Measurements from ENCODE around the gene ZNF629. TPM values are rescaled to one million over a fixed set of nuclear protein-coding genes. Genes with fewer than 3 reads are reported as not detected.

ZNF629 gene
- total RNA-seq, 2 experiments from 2014 or later = 1.0 to 2.5 TPM

- H2AFZ ChIP-seq (ENCODE audit: low read length) = no peak overlapping the region
- H3K4me3 ChIP-seq (ENCODE audit: low read depth, low read length, poor library complexity, severe bottlenecking) = no peak overlapping the region
- H3K79me2 ChIP-seq (ENCODE audit: insufficient read depth, low read depth, low read length) = no peaks in the 10 kb centered on the region
- peaks cover 49% of the 10 kb centered on the region for H3K36me3 ChIP-seq (ENCODE audit: insufficient read depth, low read length)
- H3K27ac ChIP-seq (ENCODE audit: low read depth, low read length, poor library complexity, severe bottlenecking) = no peak overlapping the region
- H3K4me1 ChIP-seq (ENCODE audit: insufficient read depth, low read length, poor library complexity, severe bottlenecking) = no peaks in the 10 kb centered on the region
- intact Hi-C loops (cut with micrococcal nuclease; ENCODE audit: unreplicated experiment) = no loop called here
- CTCF ChIA-PET (ENCODE audit: unreplicated experiment) = no interaction called here
- no peak overlapping the region for H3K4me2 ChIP-seq (ENCODE audit: low read length)
- POLR2A ChIA-PET = no interaction called here
- no TSS peak for BruUV-seq (replicated peaks)
- DNase-seq (ENCODE audit: low spot score) = no peak
- H3K9me3 ChIP-seq (ENCODE audit: low read length) = no peaks in the 10 kb centered on the region
- H4K20me1 ChIP-seq (ENCODE audit: insufficient read depth, low read length) = no peaks in the 10 kb centered on the region; the same call in 1 of the 2 replicates
- H3K9me2 ChIP-seq (ENCODE audit: insufficient read depth, low read length) = no peaks in the 10 kb centered on the region
- TF ChIP-seq CTCF (conservative IDR thresholded peaks at IDR 0.05; ENCODE audit: low read length) (no peak), EZH2phosphoT487 (IDR thresholded peaks at IDR 0.05; ENCODE audit: borderline replicate concordance, low read depth, low read length) (no peak)
Observed at GRCh38 chr16:30775392-30776188, 11.4 kb downstream of the ZNF629 start.

GRCh38 chr16:30775131-30775391 lies 11.9 kb downstream of the ZNF629 start:
- no peaks in the 10 kb centered on the region for H3K9me2 ChIP-seq (ENCODE audit: insufficient read depth, low read length)
- peaks cover 55% of the 10 kb centered on the region for H3K36me3 ChIP-seq (ENCODE audit: insufficient read depth, low read length)
- no peak overlapping the region for H3K4me2 ChIP-seq (ENCODE audit: low read length)
- no peak for DNase-seq (ENCODE audit: low spot score)
- intact Hi-C loops (cut with micrococcal nuclease; ENCODE audit: unreplicated experiment) = no loop called here
- H3K79me2 ChIP-seq (ENCODE audit: insufficient read depth, low read depth, low read length) = no peaks in the 10 kb centered on the region
- no TSS peak for BruUV-seq (replicated peaks)
- H3K4me3 ChIP-seq (ENCODE audit: low read depth, low read length, poor library complexity, severe bottlenecking) = no peak overlapping the region
- ChIA-PET POLR2A (no interaction called here), CTCF (ENCODE audit: unreplicated experiment) (no interaction called here)
- H4K20me1 ChIP-seq (ENCODE audit: insufficient read depth, low read length) = no peaks in the 10 kb centered on the region; the same call in 1 of the 2 replicates
- no peaks in the 10 kb centered on the region for H3K9me3 ChIP-seq (ENCODE audit: low read length)
- no peak for TF ChIP-seq CTCF (conservative IDR thresholded peaks at IDR 0.05; ENCODE audit: low read length)
- TF ChIP-seq EZH2phosphoT487 (IDR thresholded peaks at IDR 0.05; ENCODE audit: borderline replicate concordance, low read depth, low read length) = no peak
- no peaks in the 10 kb centered on the region for H3K4me1 ChIP-seq (ENCODE audit: insufficient read depth, low read length, poor library complexity, severe bottlenecking)
- no peak overlapping the region for H3K27ac ChIP-seq (ENCODE audit: low read depth, low read length, poor library complexity, severe bottlenecking)
- H2AFZ ChIP-seq (ENCODE audit: low read length) = no peak overlapping the region

- TSS peak; percentile 65 for BruUV-seq (replicated peaks)
- Histone ChIP-seq H2AFZ (ENCODE audit: low read length) (no peak overlapping the region), H3K4me3 (ENCODE audit: low read depth, low read length, poor library complexity, severe bottlenecking) (no peak overlapping the region), H3K79me2 (ENCODE audit: insufficient read depth, low read depth, low read length) (no peaks in the 10 kb centered on the region), H3K4me1 (ENCODE audit: insufficient read depth, low read length, poor library complexity, severe bottlenecking) (no peaks in the 10 kb centered on the region), H3K27ac (ENCODE audit: low read depth, low read length, poor library complexity, severe bottlenecking) (no peak overlapping the region), H4K20me1 (ENCODE audit: insufficient read depth, low read length) (no peaks in the 10 kb centered on the region; the same call in 1 of the 2 replicates), H3K36me3 (ENCODE audit: insufficient read depth, low read length) (peaks cover 60% of the 10 kb centered on the region), H3K9me2 (ENCODE audit: insufficient read depth, low read length) (no peaks in the 10 kb centered on the region), H3K9me3 (ENCODE audit: low read length) (no peaks in the 10 kb centered on the region), H3K4me2 (ENCODE audit: low read length) (no peak overlapping the region)
- intact Hi-C loops (cut with micrococcal nuclease; ENCODE audit: unreplicated experiment) = no loop called here
- POLR2A ChIA-PET = no interaction called here
- DNase-seq (ENCODE audit: low spot score) = no peak
- TF ChIP-seq CTCF (conservative IDR thresholded peaks at IDR 0.05; ENCODE audit: low read length) (no peak), EZH2phosphoT487 (IDR thresholded peaks at IDR 0.05; ENCODE audit: borderline replicate concordance, low read depth, low read length) (no peak)
- CTCF ChIA-PET (ENCODE audit: unreplicated experiment) = no interaction called here
Observed at GRCh38 chr16:30774367-30775130, 12.5 kb downstream of the ZNF629 start.

Data from OCI-LY7 (cell line).